ENCODE results near the gene ANKRD40. TPM values are rescaled to one million over a fixed set of nuclear protein-coding genes. Genes with fewer than 3 reads are reported as not detected.

The ANKRD40 gene
- total and polyA plus RNA-seq, 2 donors (not counting 1 experiment from before 2014, with no cell fraction given): 13.7 to 35.3 TPM

GRCh38 chr17:50722746-50723145, 15.0 kb upstream of the ANKRD40 start:
- H3K27ac ChIP-seq (ENCODE audit: low read length in 2 of 2): no peak overlapping the region
- ChIA-PET CTCF (no interaction called here), POLR2A (no interaction called here)
- peak overlapping the region; percentile 37 for H3K4me2 ChIP-seq (replicated peaks; ENCODE audit: low read depth, low read length, poor library complexity, severe bottlenecking)
- H3K9ac ChIP-seq (ENCODE audit: low read length): no peak overlapping the region
- H3K4me3 ChIP-seq (ENCODE audit: control extremely low read depth in 1 of 5, extremely low read depth in 1 of 5, insufficient read depth in 1 of 5, low read depth in 2 of 5, low read length in 4 of 5): no peak overlapping the region
- intact Hi-C loops (cut with micrococcal nuclease): loop anchor here (5.0 kb wide), 1 partner anchor 40 kb away; no protein-coding TSS in a partner anchor
- peak overlapping the region; percentile 32 for H3K27ac Mint-ChIP-seq
- peaks cover 58% of the 10 kb centered on the region for H4K20me1 ChIP-seq (ENCODE audit: control insufficient read depth, insufficient read depth, low read length, poor library complexity, severe bottlenecking)
- TF ChIP-seq CTCF (IDR thresholded peaks at IDR 0.05) (no peak), EZH2 (IDR thresholded peaks at IDR 0.05; ENCODE audit: borderline replicate concordance, insufficient read depth, low read depth, low read length, poor library complexity, severe bottlenecking) (no peak)
- no peaks in the 10 kb centered on the region for H3K27me3 ChIP-seq (replicated peaks in 1 of 4; ENCODE audit: control extremely low read depth in 1 of 4, control insufficient read depth in 3 of 4, insufficient read depth in 4 of 4, low read length in 3 of 4)
- H3K9me3 Mint-ChIP-seq (ENCODE audit: insufficient read depth): no peaks in the 10 kb centered on the region
- peak overlapping the region; percentile 69 for H3K4me3 Mint-ChIP-seq
- peaks cover 0 to 2% (median 0%) of the 10 kb centered on the region in 3 donors for H3K9me3 ChIP-seq (ENCODE audit: control extremely low read depth in 1 of 3, control insufficient read depth in 2 of 3, insufficient read depth in 1 of 3, low read length in 2 of 3)
- no peak overlapping the region for H2AFZ ChIP-seq (ENCODE audit: insufficient read depth, low read depth, low read length, poor library complexity, severe bottlenecking)
- peaks cover 45 to 46% of the 10 kb centered on the region in 2 donors for H3K4me1 ChIP-seq (ENCODE audit: control insufficient read depth in 2 of 2, insufficient read depth in 2 of 2, low read length in 2 of 2)
- no peak for ATAC-seq (ENCODE audit: low read depth)
- no peak for DNase-seq
- H3K27me3 Mint-ChIP-seq: no peaks in the 10 kb centered on the region
- 71% methylated on average over 1 of the region's 3 CpGs for WGBS (ENCODE audit: insufficient coverage)
- H3K79me2 ChIP-seq (ENCODE audit: control insufficient read depth, insufficient read depth, low read length): peaks cover 84% of the 10 kb centered on the region
- H3K4me1 Mint-ChIP-seq: peaks cover 54% of the 10 kb centered on the region
- peaks cover 1 to 14% of the 10 kb centered on the region in 2 experiments for H3K36me3 ChIP-seq (replicated peaks in 1 of 2; ENCODE audit: control extremely low read depth in 1 of 2, control insufficient read depth in 1 of 2, extremely low read depth in 1 of 2, insufficient read depth in 2 of 2, low read length in 1 of 2)

- TF ChIP-seq CTCF (IDR thresholded peaks at IDR 0.05): no peak
- no peak for TF ChIP-seq EZH2 (IDR thresholded peaks at IDR 0.05; ENCODE audit: borderline replicate concordance, insufficient read depth, low read depth, low read length, poor library complexity, severe bottlenecking)
- intact Hi-C loops (cut with micrococcal nuclease): loop anchor here (5.0 kb wide), 1 partner anchor 41 kb away; no protein-coding TSS in a partner anchor
- POLR2A ChIA-PET: interaction anchor here (0.7 to 1.0 kb wide), 3 partner anchors 144 to 267 kb away, joined by 3 to 7 read pairs (median 4); partner anchors contain the start of gene TOB1
Observed at GRCh38 chr17:50721194-50722010, 13.7 kb upstream of the ANKRD40 start.

More at GRCh38 chr17:50721194-50722010, 13.7 kb upstream of the ANKRD40 start:
- peak overlapping the region in 1 of 2 donors; percentile 96 for H3K27ac ChIP-seq (ENCODE audit: low read length in 2 of 2)
- peak overlapping the region; percentile 75 to 97 (median 87) for H3K4me3 ChIP-seq (ENCODE audit: control extremely low read depth in 1 of 5, extremely low read depth in 1 of 5, insufficient read depth in 1 of 5, low read depth in 2 of 5, low read length in 4 of 5)
- peaks cover 38 to 39% of the 10 kb centered on the region in 2 donors for H3K4me1 ChIP-seq (ENCODE audit: control insufficient read depth in 2 of 2, insufficient read depth in 2 of 2, low read length in 2 of 2)
- no peak overlapping the region for H2AFZ ChIP-seq (ENCODE audit: insufficient read depth, low read depth, low read length, poor library complexity, severe bottlenecking)
- H3K4me3 Mint-ChIP-seq: peak overlapping the region; percentile 98
- H3K27ac Mint-ChIP-seq: peak overlapping the region; percentile 99
- no peaks in the 10 kb centered on the region for H3K27me3 ChIP-seq (replicated peaks in 1 of 4; ENCODE audit: control extremely low read depth in 1 of 4, control insufficient read depth in 3 of 4, insufficient read depth in 4 of 4, low read length in 3 of 4)
- H3K9me3 ChIP-seq (ENCODE audit: control extremely low read depth in 1 of 3, control insufficient read depth in 2 of 3, insufficient read depth in 1 of 3, low read length in 2 of 3): peaks cover 0 to 2% (median 0%) of the 10 kb centered on the region in 3 donors
- H3K4me1 Mint-ChIP-seq: peaks cover 44% of the 10 kb centered on the region
- DNase-seq: peak; percentile 27
- H3K36me3 ChIP-seq (replicated peaks in 1 of 2; ENCODE audit: control extremely low read depth in 1 of 2, control insufficient read depth in 1 of 2, extremely low read depth in 1 of 2, insufficient read depth in 2 of 2, low read length in 1 of 2): peaks cover 1 to 12% of the 10 kb centered on the region in 2 experiments
- no peaks in the 10 kb centered on the region for H3K27me3 Mint-ChIP-seq
- no peak for ATAC-seq (ENCODE audit: low read depth)
- 0% methylated on average over 1 of the region's 7 CpGs for WGBS (ENCODE audit: insufficient coverage)
- peaks cover 70% of the 10 kb centered on the region for H3K79me2 ChIP-seq (ENCODE audit: control insufficient read depth, insufficient read depth, low read length)
- no peaks in the 10 kb centered on the region for H3K9me3 Mint-ChIP-seq (ENCODE audit: insufficient read depth)
- H3K4me2 ChIP-seq (replicated peaks; ENCODE audit: low read depth, low read length, poor library complexity, severe bottlenecking): peak overlapping the region; percentile 71
- CTCF ChIA-PET: no interaction called here
- peaks cover 44% of the 10 kb centered on the region for H4K20me1 ChIP-seq (ENCODE audit: control insufficient read depth, insufficient read depth, low read length, poor library complexity, severe bottlenecking)
- peak overlapping the region; percentile 91 for H3K9ac ChIP-seq (ENCODE audit: low read length)

Measured in B cell (primary cell).